HEK293T (cell line): Measurements from ENCODE around the gene ARL5B.

ENCODE experiments used
- CTCF ChIA-PET: fragments of 350-600 bp; formaldehyde crosslinking; extraction: SDS; loops from one replicate; lab custom pipeline; 2021; ENCODE audit warnings: antibody characterized with exemption, inconsistent platforms; lab: Yijun Ruan, JAX
- POLR2A ChIA-PET: fragments of 350-600 bp; formaldehyde crosslinking; extraction: SDS; loops from one replicate; lab custom pipeline; 2020; ENCODE audit warnings: antibody characterized with exemption, inconsistent platforms; lab: Yijun Ruan, JAX
- DNase-seq: peaks from one replicate; pipeline ENCODE4 v3.0.0; 2012; ENCODE audit warnings: mixed read lengths; ENCODE audit errors: extremely low spot score
- ARNT ChIP-seq: fragments of 450-650 bp; IDR thresholded peaks from 2 replicates; pipeline ENCODE4 v1.6.1; 2017; ENCODE audit warnings: mild to moderate bottlenecking
- BHLHE40 ChIP-seq: fragments of 450-650 bp; IDR thresholded peaks from 2 replicates; pipeline ENCODE4 v1.6.1; 2016; ENCODE audit warnings: mild to moderate bottlenecking, moderate library complexity, borderline replicate concordance
- CTBP1 ChIP-seq: fragments of 450-650 bp; IDR thresholded peaks from 2 replicates; pipeline ENCODE4 v1.6.1; 2016; ENCODE audit warnings: borderline replicate concordance
- ELF4 ChIP-seq: fragments of 450-650 bp; IDR thresholded peaks from 2 replicates; pipeline ENCODE4 v1.6.1; 2017; ENCODE audit warnings: antibody characterized with exemption
- FOXA1 ChIP-seq: fragments of 450-650 bp; IDR thresholded peaks from 2 replicates; pipeline ENCODE4 v1.6.1; 2016; ENCODE audit warnings: mild to moderate bottlenecking
- FOXK2 ChIP-seq: fragments of 450-650 bp; IDR thresholded peaks from 2 replicates; pipeline ENCODE4 v1.6.1; 2016; ENCODE audit warnings: mild to moderate bottlenecking
- FOXM1 ChIP-seq: fragments of 450-650 bp; IDR thresholded peaks from 2 replicates; pipeline ENCODE4 v1.6.1; 2017; ENCODE audit warnings: mild to moderate bottlenecking, borderline replicate concordance
- HDGF ChIP-seq: fragments of 450-650 bp; IDR thresholded peaks from 2 replicates; pipeline ENCODE4 v1.6.1; 2017; ENCODE audit warnings: antibody characterized with exemption, borderline replicate concordance
- L3MBTL2 ChIP-seq: fragments of 450-650 bp; conservative IDR thresholded peaks from 2 replicates; pipeline ENCODE4 v1.6.1; 2016; ENCODE audit warnings: mild to moderate bottlenecking
- LEF1 ChIP-seq: fragments of 450-650 bp; IDR thresholded peaks from 2 replicates; pipeline ENCODE4 v1.6.1; 2017; ENCODE audit warnings: mild to moderate bottlenecking, borderline replicate concordance
- NFRKB ChIP-seq: fragments of 450-650 bp; IDR thresholded peaks from 2 replicates; pipeline ENCODE4 v1.6.1; 2016; ENCODE audit warnings: mild to moderate bottlenecking, moderate library complexity
- SP1 ChIP-seq: fragments of 450-650 bp; IDR thresholded peaks from 2 replicates; pipeline ENCODE4 v1.6.1; 2017
- SUZ12 ChIP-seq: fragments of 450-650 bp; IDR thresholded peaks from 2 replicates; pipeline ENCODE4 v1.6.1; 2016; ENCODE audit warnings: mild to moderate bottlenecking
- TARDBP ChIP-seq: fragments of 450-650 bp; IDR thresholded peaks from 2 replicates; pipeline ENCODE4 v1.6.1; 2016
- ZNF384 ChIP-seq: fragments of 450-650 bp; IDR thresholded peaks from 2 replicates; pipeline ENCODE4 v1.6.1; 2016
- TF ChIP-seq, protein P1 (sequence below): fragments of 450-650 bp; IDR thresholded peaks from 2 replicates; pipeline ENCODE4 v1.6.1; 2016

The ARL5B gene

DNA sequence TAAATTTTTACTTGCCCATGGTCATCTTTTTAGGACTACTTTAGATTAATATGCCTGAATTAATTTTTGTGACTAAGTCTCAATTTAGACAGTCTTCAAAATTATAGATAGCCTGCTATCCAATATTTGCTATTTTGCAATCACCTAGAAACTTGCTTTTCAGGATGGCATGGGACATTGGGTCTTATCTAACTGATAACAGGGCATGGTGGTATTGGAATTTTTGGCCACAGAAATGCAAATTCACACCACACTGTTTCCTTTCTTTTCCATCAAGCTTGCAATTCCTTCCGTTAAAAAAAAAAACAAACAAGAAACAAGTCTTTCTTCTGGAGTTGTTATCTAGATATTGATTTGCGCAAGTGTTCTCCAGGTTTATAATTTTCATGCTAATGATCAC lies 8.8 kb downstream of the ARL5B start:
- POLR2A ChIA-PET = no interaction called here
- TF ChIP-seq NFRKB = no peak
- TF ChIP-seq TARDBP = no peak
- TF ChIP-seq, protein P1, sequence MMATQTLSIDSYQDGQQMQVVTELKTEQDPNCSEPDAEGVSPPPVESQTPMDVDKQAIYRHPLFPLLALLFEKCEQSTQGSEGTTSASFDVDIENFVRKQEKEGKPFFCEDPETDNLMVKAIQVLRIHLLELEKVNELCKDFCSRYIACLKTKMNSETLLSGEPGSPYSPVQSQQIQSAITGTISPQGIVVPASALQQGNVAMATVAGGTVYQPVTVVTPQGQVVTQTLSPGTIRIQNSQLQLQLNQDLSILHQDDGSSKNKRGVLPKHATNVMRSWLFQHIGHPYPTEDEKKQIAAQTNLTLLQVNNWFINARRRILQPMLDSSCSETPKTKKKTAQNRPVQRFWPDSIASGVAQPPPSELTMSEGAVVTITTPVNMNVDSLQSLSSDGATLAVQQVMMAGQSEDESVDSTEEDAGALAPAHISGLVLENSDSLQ = no peak
- no peak for TF ChIP-seq L3MBTL2
- TF ChIP-seq ELF4 = no peak
- TF ChIP-seq FOXA1 = no peak
- no peak for TF ChIP-seq ZNF384
- no peak for TF ChIP-seq BHLHE40
- TF ChIP-seq ARNT = no peak
- CTCF ChIA-PET = no interaction called here
- DNase-seq = no peak

DNA sequence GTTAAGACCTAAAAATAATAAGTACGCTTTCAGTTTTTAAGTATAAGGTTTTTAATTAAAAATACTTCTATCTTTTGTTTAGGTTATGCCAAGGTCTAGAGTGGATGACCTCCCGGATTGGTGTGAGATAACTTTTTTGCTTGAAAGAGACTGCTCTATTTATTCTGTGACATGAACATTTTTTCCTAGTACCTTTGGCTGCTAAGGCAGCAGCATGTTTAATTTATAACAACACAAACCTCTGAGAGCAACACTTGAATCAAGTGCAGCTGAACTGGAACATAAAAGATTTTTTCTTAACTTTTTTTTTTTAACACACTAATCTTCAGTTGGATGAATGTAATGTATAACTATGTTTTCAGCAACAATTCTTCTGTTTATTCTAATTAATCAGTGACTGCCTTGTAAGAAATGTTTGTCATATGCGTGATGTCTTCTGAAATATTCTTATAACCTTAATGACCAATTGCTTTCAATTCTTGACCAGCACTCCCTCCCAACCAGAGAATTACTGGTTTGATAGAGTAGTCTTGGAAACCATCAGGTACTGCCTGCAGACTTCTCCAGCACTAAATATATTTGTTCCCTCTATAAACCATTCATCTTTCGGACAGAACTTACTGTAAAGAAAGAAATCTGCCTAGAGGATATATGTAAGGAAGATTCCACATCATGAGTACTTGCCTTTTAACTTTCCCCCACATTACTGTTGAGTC lies 16.0 kb downstream of the ARL5B start:
- TF ChIP-seq NFRKB (no peak), ARNT (no peak), FOXK2 (no peak), L3MBTL2 (no peak), SP1 (no peak), LEF1 (no peak), FOXA1 (no peak), FOXM1 (no peak), ELF4 (no peak)
- TF ChIP-seq, protein P1 = no peak
- no peak for DNase-seq
- ChIA-PET CTCF (no interaction called here), POLR2A (no interaction called here)

DNA sequence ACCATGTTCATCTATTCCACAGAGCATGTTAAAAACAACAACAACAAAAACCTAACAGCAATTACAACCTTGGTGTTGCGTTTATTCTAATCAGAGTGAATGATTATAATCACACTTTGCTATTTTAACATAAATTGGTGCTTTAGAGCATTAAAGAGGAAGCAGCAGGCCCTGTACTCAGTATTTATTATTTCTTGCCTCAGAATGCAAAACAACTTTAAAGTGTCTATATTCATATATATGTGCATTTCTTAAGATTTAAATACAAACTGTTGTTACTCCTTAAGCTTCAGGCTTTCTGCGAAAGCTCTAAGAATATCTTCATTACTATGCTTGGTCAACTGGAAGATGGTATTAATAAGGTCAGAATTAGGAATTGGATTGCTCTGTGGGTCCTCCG lies 21.5 kb downstream of the ARL5B start:
- ChIA-PET POLR2A (no interaction called here), CTCF (no interaction called here)
- no peak for DNase-seq
- TF ChIP-seq ZNF384 = no peak
- no peak for TF ChIP-seq TARDBP
- TF ChIP-seq FOXM1 = no peak
- TF ChIP-seq LEF1 = no peak
- no peak for TF ChIP-seq BHLHE40
- no peak for TF ChIP-seq ARNT
- TF ChIP-seq SUZ12 = no peak
- TF ChIP-seq, protein P1 = no peak
- no peak for TF ChIP-seq FOXA1
- TF ChIP-seq NFRKB = no peak
- TF ChIP-seq CTBP1 = no peak

DNA sequence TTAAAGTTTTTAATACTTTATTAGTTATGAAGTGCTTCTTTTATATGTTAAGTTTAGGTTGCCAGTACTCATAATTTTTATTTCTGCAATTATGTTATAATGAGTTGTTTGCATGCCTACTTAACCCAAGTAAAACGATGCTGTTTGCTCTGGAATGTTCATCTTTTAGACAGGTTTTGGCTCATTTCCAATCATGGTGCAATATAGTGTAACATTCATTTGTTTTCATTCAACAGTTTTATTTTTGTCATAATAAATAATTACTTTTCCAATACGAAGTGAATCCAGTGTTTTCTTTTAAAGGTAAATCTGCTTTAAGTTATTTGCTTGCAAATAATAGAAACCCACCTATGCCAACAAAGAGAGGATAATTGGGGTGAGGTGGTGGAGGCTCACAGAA lies 22.1 kb downstream of the ARL5B start:
- TF ChIP-seq BHLHE40 = no peak
- no peak for TF ChIP-seq CTBP1
- TF ChIP-seq, protein P1 = no peak
- no peak for TF ChIP-seq TARDBP
- no peak for TF ChIP-seq L3MBTL2
- TF ChIP-seq HDGF = no peak
- TF ChIP-seq FOXK2 = no peak
- POLR2A ChIA-PET = no interaction called here
- CTCF ChIA-PET = no interaction called here
- DNase-seq = no peak

DNA sequence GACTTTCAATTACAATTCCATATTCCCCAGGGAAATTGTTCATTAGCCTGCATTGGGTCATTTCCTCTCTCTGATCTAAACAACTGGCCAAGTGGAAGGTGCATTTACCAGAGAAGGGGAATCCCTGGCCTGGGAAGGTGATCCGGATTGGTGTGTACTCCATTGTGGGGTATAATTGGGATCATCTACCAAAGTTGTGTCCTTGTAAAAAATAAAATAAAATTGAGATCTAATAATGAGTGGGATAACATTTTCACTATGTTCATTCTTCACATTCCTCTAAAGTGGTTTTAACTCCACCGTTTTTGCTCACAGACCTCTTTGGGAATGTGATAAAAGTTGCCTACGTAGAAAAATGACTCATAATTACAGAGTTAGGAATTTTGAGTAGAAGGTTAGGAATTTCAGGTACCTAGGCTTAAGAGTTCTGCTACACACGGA lies 22.8 kb downstream of the ARL5B start:
- POLR2A ChIA-PET = no interaction called here
- CTCF ChIA-PET = no interaction called here
- TF ChIP-seq FOXK2 = no peak
- DNase-seq = no peak

DNA sequence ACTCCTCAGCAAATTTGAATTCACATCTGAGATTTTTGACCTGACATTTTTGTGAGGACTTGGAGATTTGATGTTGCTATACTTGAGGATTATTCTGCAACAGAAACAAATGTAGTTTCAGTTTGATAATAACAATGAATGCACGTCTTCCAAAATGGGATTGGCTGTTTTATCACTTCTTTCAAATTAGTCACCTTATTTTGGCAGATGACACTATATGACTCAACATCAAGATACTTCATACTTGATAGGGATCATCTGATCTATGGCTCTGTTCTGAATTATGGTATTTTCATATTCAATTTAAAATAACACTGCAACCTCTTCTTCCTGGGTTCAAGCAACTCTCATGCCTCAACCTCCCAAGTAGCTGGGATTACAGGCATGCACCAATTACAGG lies 24.2 kb downstream of the ARL5B start:
- ChIA-PET POLR2A (no interaction called here), CTCF (no interaction called here)
- TF ChIP-seq FOXK2 (no peak), LEF1 (no peak), FOXA1 (no peak)
- no peak for DNase-seq

DNA sequence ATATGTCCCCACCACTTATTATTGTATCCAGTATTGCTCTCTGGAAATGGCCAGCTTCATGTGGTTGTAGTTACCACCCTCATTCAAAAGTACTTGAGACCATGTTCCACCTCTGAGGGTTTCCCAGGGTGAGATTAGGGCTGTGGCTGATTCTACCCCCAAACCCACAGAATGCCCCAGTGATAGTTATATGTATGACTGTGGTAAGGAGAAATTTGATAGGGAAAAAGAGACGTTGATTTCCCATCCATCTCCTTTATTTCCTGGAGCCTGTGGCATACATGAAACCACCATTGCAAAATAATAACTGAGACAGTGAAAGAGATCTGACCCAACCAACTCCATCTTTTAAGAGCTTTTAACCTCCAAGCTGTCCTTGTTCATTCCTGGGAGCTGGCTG lies 25.2 kb downstream of the ARL5B start:
- DNase-seq = no peak
- POLR2A ChIA-PET = no interaction called here
- CTCF ChIA-PET = no interaction called here
- TF ChIP-seq ARNT (no peak), FOXM1 (no peak)
